C4-2B (cell line): Measurements from ENCODE around the gene PLK5.
A peak's percentile ranks its signal among the peaks of the same experiment; 100 is the strongest.

ENCODE experiments used
- H3K27ac ChIP-seq: fragments of 450-650 bp; 2 replicates; pipeline ENCODE4 v1.5.1; 2017
- CTCF ChIP-seq: fragments of 450-650 bp; conservative IDR thresholded peaks from 2 replicates; pipeline ENCODE4 v1.5.1; 2017; ENCODE audit warnings: mild to moderate bottlenecking
- ZFX ChIP-seq: fragments of 450-650 bp; IDR thresholded peaks from 2 replicates; pipeline ENCODE4 v1.6.1; 2017

The PLK5 gene

GRCh38 chr19:1569997-1570396 lies 46.1 kb downstream of the PLK5 start:
- TF ChIP-seq CTCF (no peak), ZFX (no peak)
- peak overlapping the region; percentile 61 for H3K27ac ChIP-seq

GRCh38 chr19:1570836-1571235 lies 47.0 kb downstream of the PLK5 start:
- TF ChIP-seq ZFX (no peak), CTCF (no peak)
- no peak overlapping the region for H3K27ac ChIP-seq

GRCh38 chr19:1571358-1571757 lies 47.5 kb downstream of the PLK5 start:
- TF ChIP-seq ZFX: no peak
- TF ChIP-seq CTCF: no peak
- no peak overlapping the region for H3K27ac ChIP-seq

GRCh38 chr19:1572795-1573194 lies 48.9 kb downstream of the PLK5 start:
- TF ChIP-seq ZFX: no peak
- TF ChIP-seq CTCF: no peak
- no peak overlapping the region for H3K27ac ChIP-seq

GRCh38 chr19:1574354-1575136 lies 50.7 kb downstream of the PLK5 start:
- no peak for TF ChIP-seq ZFX
- TF ChIP-seq CTCF: no peak
- no peak overlapping the region for H3K27ac ChIP-seq

- H3K27ac ChIP-seq: no peak overlapping the region
- TF ChIP-seq CTCF: no peak
- TF ChIP-seq ZFX: no peak
Observed at GRCh38 chr19:1575323-1576241, 51.7 kb downstream of the PLK5 start.
